HepG2 (cell line): ENCODE data around the gene GCDH. TPM values are rescaled to one million over a fixed set of nuclear protein-coding genes. Genes with fewer than 3 reads are reported as not detected.
A peak's percentile ranks its signal among the peaks of the same experiment; 100 is the strongest.

Source experiments
- CHD2 ChIP-seq: IDR thresholded peaks from 2 replicates; pipeline ENCODE4 v1.6.1; 2011; ENCODE audit warnings: low read depth, low read length, improper control_type of control experiment
- ETV5 ChIP-seq: IDR thresholded peaks from 2 replicates; pipeline ENCODE4 v1.6.1; 2018; ENCODE audit warnings: missing biosample characterization, missing genetic modification reagents, inconsistent platforms, borderline replicate concordance
- FOXA1 ChIP-seq, 2 experiments: fragments of 450-650 bp in 1 of 2; sonication (generic) in 1 of 2; formaldehyde crosslinking in 1 of 2; IDR thresholded peaks; 2 replicates each; pipeline versions ENCODE4 v1.4.0 to v1.6.1; 2016 to 2020; ENCODE audit warnings: missing genetic modification reagents in 1 of 2
- GABPB1 ChIP-seq: IDR thresholded peaks from 2 replicates; pipeline ENCODE4 v1.6.1; 2016; ENCODE audit warnings: mild to moderate bottlenecking, missing genetic modification reagents, moderate library complexity, missing compliant biosample characterization
- HNRNPK ChIP-seq: fragments of 200-400 bp; formaldehyde crosslinking; IDR thresholded peaks from 2 replicates; pipeline ENCODE4 v1.6.1; 2018; ENCODE audit warnings: low read length, low read depth, moderate library complexity, mild to moderate bottlenecking; ENCODE audit not compliant: poor library complexity, severe bottlenecking
- MATR3 ChIP-seq: sonication (generic); formaldehyde crosslinking; IDR thresholded peaks from 2 replicates; pipeline ENCODE4 v1.4.0; 2020; ENCODE audit warnings: missing genetic modification reagents
- MIER2 ChIP-seq: IDR thresholded peaks from 2 replicates; pipeline ENCODE4 v1.6.1; 2016; ENCODE audit warnings: missing biosample characterization, missing genetic modification reagents
- PCBP1 ChIP-seq: fragments of 200-400 bp; formaldehyde crosslinking; IDR thresholded peaks from 2 replicates; pipeline ENCODE4 v1.6.1; 2017; ENCODE audit warnings: mild to moderate bottlenecking, low read depth, low read length, borderline replicate concordance
- SIN3A ChIP-seq: IDR thresholded peaks from 2 replicates; pipeline ENCODE4 v1.6.1; 2011; ENCODE audit warnings: low read depth, mild to moderate bottlenecking, control low read depth, low read length, borderline replicate concordance
- SNAPC2 ChIP-seq: sonication (generic); formaldehyde crosslinking; IDR thresholded peaks from 2 replicates; pipeline ENCODE4 v1.8.1; 2022; ENCODE audit warnings: mild to moderate bottlenecking, missing genetic modification reagents
- TAF1 ChIP-seq: sonication (generic); formaldehyde crosslinking; IDR thresholded peaks from 2 replicates; pipeline ENCODE4 v1.4.0; 2020; ENCODE audit warnings: missing genetic modification reagents
- ZFP36L2 ChIP-seq: sonication (generic); formaldehyde crosslinking; IDR thresholded peaks from 2 replicates; pipeline ENCODE4 v1.4.0; 2020; ENCODE audit warnings: missing genetic modification reagents
- ZMYM2 ChIP-seq: sonication (generic); formaldehyde crosslinking; IDR thresholded peaks from 2 replicates; pipeline ENCODE4 v1.8.0; 2022; ENCODE audit warnings: mild to moderate bottlenecking, missing genetic modification reagents
- ZNF367 ChIP-seq: sonication (generic); formaldehyde crosslinking; IDR thresholded peaks from 2 replicates; pipeline ENCODE4 v1.4.0; 2020; ENCODE audit warnings: missing genetic modification reagents, borderline replicate concordance
- ZNF530 ChIP-seq: sonication (generic); formaldehyde crosslinking; IDR thresholded peaks from 2 replicates; pipeline ENCODE4 v1.5.0; 2020; ENCODE audit warnings: low read depth, mild to moderate bottlenecking, missing genetic modification reagents
- polyA plus RNA-seq, 8 experiments: library from polyadenylated mRNA; depleted of rRNA in 3 of 8; stranded (reverse) in 7 of 8; unstranded in 1 of 8; fragments of >200 nt; fragmentation: Illumina TruSeq in 4 of 8; extraction: Trizol in 4 of 8; gene quantifications; 2 replicates each; pipeline versions ENCODE4 v1.2.1 to v1.2.3, GENCODE V29; 2011 to 2016; ENCODE audit warnings: low read depth in 4 of 8, missing spikeins in 1 of 8, mixed read lengths in 1 of 8; ENCODE audit not compliant: insufficient read depth in 1 of 8
- total RNA-seq, 5 experiments: library from RNA; depleted of rRNA; stranded (reverse); fragments of >200 nt; fragmentation: Illumina TruSeq; extraction: Trizol; gene quantifications; 2 replicates each; pipeline ENCODE4 v1.2.3, GENCODE V29; 2016; ENCODE audit warnings: low read depth in 1 of 5
- TF ChIP-seq, protein P1 (sequence below): sonication (generic); formaldehyde crosslinking; IDR thresholded peaks from 2 replicates; pipeline ENCODE4 v1.4.0; 2020; ENCODE audit warnings: missing genetic modification reagents
- TF ChIP-seq, protein P2 (sequence below): sonication (generic); formaldehyde crosslinking; IDR thresholded peaks from 2 replicates; pipeline ENCODE4 v1.5.0; 2020; ENCODE audit warnings: missing genetic modification reagents
- TF ChIP-seq, protein P3 (sequence below): sonication (generic); formaldehyde crosslinking; IDR thresholded peaks from 2 replicates; pipeline ENCODE4 v1.8.1; 2023; ENCODE audit warnings: mild to moderate bottlenecking, missing genetic modification reagents, borderline replicate concordance
- TF ChIP-seq, protein P4 (sequence below): sonication (generic); formaldehyde crosslinking; IDR thresholded peaks from 2 replicates; pipeline ENCODE4 v1.5.0; 2020; ENCODE audit warnings: mild to moderate bottlenecking, missing genetic modification reagents, borderline replicate concordance

GCDH gene
- total and polyA plus RNA-seq, 2 of the 13 experiments (the other 11 are each of a cell fraction or from before 2014, with no cell fraction given): 15.1 to 38.0 TPM

- peak; percentile 65; the same call in 1 of the 2 replicates for TF ChIP-seq SIN3A
- TF ChIP-seq ZFP36L2 (CRISPR knock-in tag): no peak
- TF ChIP-seq ZNF367 (CRISPR knock-in tag): no peak
- peak; percentile 99 for TF ChIP-seq TAF1 (CRISPR knock-in tag)
- TF ChIP-seq ETV5: peak; percentile 90
- no peak for TF ChIP-seq MATR3
- TF ChIP-seq FOXA1 (IDR thresholded peaks at IDR 0.05): no peak
- peak; percentile 36; the same call in 1 of the 2 replicates for TF ChIP-seq FOXA1 (CRISPR knock-in tag; IDR thresholded peaks at IDR 0.05)
- no peak for TF ChIP-seq CHD2
- TF ChIP-seq, protein P1, sequence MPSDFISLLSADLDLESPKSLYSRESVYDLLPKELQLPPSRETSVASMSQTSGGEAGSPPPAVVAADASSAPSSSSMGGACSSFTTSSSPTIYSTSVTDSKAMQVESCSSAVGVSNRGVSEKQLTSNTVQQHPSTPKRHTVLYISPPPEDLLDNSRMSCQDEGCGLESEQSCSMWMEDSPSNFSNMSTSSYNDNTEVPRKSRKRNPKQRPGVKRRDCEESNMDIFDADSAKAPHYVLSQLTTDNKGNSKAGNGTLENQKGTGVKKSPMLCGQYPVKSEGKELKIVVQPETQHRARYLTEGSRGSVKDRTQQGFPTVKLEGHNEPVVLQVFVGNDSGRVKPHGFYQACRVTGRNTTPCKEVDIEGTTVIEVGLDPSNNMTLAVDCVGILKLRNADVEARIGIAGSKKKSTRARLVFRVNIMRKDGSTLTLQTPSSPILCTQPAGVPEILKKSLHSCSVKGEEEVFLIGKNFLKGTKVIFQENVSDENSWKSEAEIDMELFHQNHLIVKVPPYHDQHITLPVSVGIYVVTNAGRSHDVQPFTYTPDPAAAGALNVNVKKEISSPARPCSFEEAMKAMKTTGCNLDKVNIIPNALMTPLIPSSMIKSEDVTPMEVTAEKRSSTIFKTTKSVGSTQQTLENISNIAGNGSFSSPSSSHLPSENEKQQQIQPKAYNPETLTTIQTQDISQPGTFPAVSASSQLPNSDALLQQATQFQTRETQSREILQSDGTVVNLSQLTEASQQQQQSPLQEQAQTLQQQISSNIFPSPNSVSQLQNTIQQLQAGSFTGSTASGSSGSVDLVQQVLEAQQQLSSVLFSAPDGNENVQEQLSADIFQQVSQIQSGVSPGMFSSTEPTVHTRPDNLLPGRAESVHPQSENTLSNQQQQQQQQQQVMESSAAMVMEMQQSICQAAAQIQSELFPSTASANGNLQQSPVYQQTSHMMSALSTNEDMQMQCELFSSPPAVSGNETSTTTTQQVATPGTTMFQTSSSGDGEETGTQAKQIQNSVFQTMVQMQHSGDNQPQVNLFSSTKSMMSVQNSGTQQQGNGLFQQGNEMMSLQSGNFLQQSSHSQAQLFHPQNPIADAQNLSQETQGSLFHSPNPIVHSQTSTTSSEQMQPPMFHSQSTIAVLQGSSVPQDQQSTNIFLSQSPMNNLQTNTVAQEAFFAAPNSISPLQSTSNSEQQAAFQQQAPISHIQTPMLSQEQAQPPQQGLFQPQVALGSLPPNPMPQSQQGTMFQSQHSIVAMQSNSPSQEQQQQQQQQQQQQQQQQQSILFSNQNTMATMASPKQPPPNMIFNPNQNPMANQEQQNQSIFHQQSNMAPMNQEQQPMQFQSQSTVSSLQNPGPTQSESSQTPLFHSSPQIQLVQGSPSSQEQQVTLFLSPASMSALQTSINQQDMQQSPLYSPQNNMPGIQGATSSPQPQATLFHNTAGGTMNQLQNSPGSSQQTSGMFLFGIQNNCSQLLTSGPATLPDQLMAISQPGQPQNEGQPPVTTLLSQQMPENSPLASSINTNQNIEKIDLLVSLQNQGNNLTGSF (CRISPR knock-in tag): peak; percentile 85; the same call in 1 of the 2 replicates
- TF ChIP-seq, protein P2, sequence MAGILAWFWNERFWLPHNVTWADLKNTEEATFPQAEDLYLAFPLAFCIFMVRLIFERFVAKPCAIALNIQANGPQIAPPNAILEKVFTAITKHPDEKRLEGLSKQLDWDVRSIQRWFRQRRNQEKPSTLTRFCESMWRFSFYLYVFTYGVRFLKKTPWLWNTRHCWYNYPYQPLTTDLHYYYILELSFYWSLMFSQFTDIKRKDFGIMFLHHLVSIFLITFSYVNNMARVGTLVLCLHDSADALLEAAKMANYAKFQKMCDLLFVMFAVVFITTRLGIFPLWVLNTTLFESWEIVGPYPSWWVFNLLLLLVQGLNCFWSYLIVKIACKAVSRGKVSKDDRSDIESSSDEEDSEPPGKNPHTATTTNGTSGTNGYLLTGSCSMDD (CRISPR knock-in tag): peak; percentile 36; the same call in 1 of the 2 replicates
- TF ChIP-seq HNRNPK: no peak
- TF ChIP-seq, protein P3, sequence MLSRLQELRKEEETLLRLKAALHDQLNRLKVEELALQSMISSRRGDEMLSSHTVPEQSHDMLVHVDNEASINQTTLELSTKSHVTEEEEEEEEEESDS (CRISPR knock-in tag): no peak
- TF ChIP-seq, protein P4, sequence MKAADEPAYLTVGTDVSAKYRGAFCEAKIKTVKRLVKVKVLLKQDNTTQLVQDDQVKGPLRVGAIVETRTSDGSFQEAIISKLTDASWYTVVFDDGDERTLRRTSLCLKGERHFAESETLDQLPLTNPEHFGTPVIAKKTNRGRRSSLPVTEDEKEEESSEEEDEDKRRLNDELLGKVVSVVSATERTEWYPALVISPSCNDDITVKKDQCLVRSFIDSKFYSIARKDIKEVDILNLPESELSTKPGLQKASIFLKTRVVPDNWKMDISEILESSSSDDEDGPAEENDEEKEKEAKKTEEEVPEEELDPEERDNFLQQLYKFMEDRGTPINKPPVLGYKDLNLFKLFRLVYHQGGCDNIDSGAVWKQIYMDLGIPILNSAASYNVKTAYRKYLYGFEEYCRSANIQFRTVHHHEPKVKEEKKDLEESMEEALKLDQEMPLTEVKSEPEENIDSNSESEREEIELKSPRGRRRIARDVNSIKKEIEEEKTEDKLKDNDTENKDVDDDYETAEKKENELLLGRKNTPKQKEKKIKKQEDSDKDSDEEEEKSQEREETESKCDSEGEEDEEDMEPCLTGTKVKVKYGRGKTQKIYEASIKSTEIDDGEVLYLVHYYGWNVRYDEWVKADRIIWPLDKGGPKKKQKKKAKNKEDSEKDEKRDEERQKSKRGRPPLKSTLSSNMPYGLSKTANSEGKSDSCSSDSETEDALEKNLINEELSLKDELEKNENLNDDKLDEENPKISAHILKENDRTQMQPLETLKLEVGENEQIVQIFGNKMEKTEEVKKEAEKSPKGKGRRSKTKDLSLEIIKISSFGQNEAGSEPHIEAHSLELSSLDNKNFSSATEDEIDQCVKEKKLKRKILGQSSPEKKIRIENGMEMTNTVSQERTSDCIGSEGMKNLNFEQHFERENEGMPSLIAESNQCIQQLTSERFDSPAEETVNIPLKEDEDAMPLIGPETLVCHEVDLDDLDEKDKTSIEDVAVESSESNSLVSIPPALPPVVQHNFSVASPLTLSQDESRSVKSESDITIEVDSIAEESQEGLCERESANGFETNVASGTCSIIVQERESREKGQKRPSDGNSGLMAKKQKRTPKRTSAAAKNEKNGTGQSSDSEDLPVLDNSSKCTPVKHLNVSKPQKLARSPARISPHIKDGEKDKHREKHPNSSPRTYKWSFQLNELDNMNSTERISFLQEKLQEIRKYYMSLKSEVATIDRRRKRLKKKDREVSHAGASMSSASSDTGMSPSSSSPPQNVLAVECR (CRISPR knock-in tag): peak; percentile 96
- TF ChIP-seq GABPB1 (CRISPR knock-in tag): peak; percentile 99
- TF ChIP-seq ZMYM2: peak; percentile 81; the same call in 1 of the 2 replicates
- TF ChIP-seq MIER2: 0 out of 2 replicates have a peak, but pooled peaks have one; percentile 37
- TF ChIP-seq ZNF530 (CRISPR knock-in tag): no peak
- no peak for TF ChIP-seq SNAPC2 (CRISPR knock-in tag)
- 0 out of 2 replicates have a peak, but pooled peaks have one; percentile 30 for TF ChIP-seq PCBP1
Measured at GRCh38 chr19:12945479-12946091, 54.6 kb downstream of the GCDH start, which contains the start of gene RAD23A (continued).
